Activated naive CD4-positive, alpha-beta T cell treated with anti-CD3 and anti-CD28 coated beads, Interleukin-2, amount 50 U/mL, for 24 hours (primary cell): ENCODE measurements around the gene SLC38A10.

ENCODE experiments used
- H3K27ac Mint-ChIP-seq: one replicate; pipeline ENCODE4 v1.8.0; 2021; ENCODE audit warnings: mild to moderate bottlenecking, mixed read lengths
- H3K27me3 Mint-ChIP-seq: one replicate; pipeline ENCODE4 v1.8.0; 2021; ENCODE audit warnings: mixed read lengths
- H3K36me3 Mint-ChIP-seq: one replicate; pipeline ENCODE4 v1.8.0; 2021; ENCODE audit warnings: mixed read lengths
- H3K4me1 Mint-ChIP-seq: one replicate; pipeline ENCODE4 v1.8.0; 2021; ENCODE audit warnings: mixed read lengths
- H3K4me3 Mint-ChIP-seq: one replicate; pipeline ENCODE4 v1.8.0; 2021; ENCODE audit warnings: mild to moderate bottlenecking, mixed read lengths
- H3K9me3 Mint-ChIP-seq: one replicate; pipeline ENCODE4 v1.8.0; 2021; ENCODE audit warnings: mixed read lengths

The SLC38A10 gene

DNA sequence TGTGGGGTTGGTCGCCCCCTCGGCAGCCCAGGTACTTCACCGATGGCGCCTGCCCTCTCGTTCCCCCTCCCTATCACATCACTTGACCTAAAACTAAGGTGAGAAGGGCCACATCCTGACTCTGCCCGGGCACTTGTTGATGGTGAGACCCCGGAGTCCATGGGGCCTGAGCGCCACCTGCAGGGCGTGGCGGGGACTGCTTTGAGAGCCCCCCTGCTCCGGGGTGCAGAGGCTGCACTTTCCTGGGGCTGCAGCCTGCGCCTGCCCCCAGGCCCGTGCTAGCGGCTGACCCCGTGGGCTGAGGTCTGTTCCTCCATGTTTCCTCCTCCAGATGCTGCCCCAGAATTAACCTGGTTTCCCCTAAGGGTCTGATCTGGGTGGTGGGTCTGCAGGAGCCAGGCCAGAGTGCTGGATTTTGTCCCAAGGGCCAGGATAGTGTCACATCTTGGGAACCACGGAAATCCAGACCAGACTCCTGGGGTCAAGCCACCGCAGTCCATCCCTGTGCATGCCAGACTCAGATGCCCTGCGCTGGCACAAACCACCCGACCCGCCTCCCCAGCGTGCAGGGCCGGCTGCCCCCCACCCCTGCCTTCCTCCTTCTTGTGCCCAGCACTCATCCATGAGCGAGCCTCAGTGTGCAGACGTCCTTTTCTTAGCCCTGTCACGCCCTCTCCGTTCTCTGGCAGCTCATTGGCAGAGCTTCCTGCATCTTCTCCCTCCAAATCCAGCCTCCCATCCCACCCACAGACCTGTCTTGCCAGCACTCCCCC lies 53.3 kb downstream of the SLC38A10 start:
- no peaks in the 10 kb centered on the region for H3K27me3 Mint-ChIP-seq
- H3K4me1 Mint-ChIP-seq: peaks cover 38% of the 10 kb centered on the region
- no peaks in the 10 kb centered on the region for H3K9me3 Mint-ChIP-seq
- no peak overlapping the region for H3K27ac Mint-ChIP-seq
- peak overlapping the region; percentile 47 for H3K4me3 Mint-ChIP-seq
- H3K36me3 Mint-ChIP-seq: no peaks in the 10 kb centered on the region

DNA sequence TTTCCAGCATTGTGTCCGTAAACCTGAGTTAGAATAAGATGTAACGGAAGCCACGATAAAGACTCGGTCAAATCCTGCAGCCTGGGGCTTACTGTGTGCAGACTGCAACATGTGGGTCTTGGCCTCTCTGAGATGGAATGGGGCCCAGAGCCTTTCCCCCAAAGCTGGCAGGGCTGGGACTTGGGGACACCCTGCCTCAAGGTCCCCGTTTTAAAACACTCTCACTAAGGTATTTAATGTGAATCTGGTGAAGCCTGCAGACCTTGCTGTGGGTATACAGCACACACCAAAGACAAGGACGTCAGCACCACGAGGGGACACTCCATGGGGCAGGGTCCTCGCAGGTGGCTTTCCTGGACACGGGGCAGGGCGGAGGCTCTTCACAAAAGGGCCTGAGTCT lies 53.9 kb downstream of the SLC38A10 start:
- Mint-ChIP-seq H3K4me1 (peaks cover 40% of the 10 kb centered on the region), H3K27ac (no peak overlapping the region), H3K4me3 (peak overlapping the region; percentile 95), H3K9me3 (no peaks in the 10 kb centered on the region), H3K27me3 (no peaks in the 10 kb centered on the region), H3K36me3 (no peaks in the 10 kb centered on the region)

DNA sequence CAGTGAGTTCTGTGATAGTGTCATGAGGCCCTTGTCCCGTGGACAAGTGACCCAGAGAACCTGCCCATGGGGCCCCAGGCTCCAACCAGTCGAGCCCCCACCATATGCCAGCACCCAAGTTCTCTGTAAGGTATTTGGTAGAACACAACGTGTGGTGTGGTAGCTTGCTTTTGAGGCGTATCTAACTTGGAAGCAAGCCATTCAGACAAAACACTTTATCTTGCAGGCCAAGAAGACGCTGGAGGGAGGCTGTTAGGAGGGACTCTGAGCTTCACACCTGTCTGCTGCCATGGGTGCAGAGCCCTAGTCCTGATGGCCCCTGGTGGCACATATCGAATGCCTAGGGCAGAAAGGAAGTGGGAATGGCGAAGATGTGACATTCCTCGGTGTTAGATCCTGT lies 54.3 kb downstream of the SLC38A10 start:
- no peaks in the 10 kb centered on the region for H3K9me3 Mint-ChIP-seq
- peaks cover 44% of the 10 kb centered on the region for H3K4me1 Mint-ChIP-seq
- H3K4me3 Mint-ChIP-seq: peak overlapping the region; percentile 95
- H3K27ac Mint-ChIP-seq: no peak overlapping the region
- no peaks in the 10 kb centered on the region for H3K36me3 Mint-ChIP-seq
- no peaks in the 10 kb centered on the region for H3K27me3 Mint-ChIP-seq

DNA sequence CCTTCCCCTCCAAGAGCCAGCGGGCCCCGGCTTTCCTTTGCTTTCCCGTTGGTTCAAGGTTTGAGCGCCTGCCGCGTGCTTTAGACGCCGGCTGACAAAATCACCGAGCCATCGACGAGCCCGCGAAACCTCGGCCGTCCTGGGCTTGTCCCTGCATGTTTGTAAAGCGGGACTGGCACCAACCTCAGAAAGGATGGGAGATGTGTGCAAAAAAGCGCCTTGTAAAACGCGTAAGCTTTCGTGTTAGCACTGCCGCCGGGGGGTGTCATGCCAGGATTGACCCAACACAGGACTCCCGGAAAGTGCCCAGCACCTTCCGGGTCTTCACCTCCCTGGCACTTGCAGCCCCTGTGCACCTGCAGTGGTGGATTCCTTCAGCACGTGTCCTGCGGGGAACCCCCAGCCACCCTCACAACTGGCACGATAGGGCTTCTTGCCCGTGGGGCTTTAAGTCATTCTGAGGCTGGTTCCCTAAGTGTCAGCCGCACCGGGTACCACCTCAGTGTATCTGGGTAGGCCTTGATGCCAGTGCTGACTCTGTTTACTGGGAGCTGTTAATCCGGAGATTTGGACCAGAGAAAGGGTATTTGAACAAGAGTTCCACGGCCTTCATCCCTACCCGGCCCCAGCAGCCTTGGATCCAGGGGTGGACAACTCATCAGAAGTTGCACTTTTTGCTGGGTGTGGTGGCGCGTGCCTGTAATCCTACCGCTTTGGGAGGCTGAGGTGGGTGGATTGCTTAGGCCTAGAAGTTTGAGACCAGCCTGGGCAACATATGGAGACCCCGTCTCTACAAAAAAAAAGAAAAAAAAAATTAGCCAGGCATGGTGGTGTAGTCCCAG lies 55.2 kb downstream of the SLC38A10 start:
- peak overlapping the region; percentile 95 for H3K4me3 Mint-ChIP-seq
- H3K36me3 Mint-ChIP-seq: no peaks in the 10 kb centered on the region
- no peaks in the 10 kb centered on the region for H3K27me3 Mint-ChIP-seq

DNA sequence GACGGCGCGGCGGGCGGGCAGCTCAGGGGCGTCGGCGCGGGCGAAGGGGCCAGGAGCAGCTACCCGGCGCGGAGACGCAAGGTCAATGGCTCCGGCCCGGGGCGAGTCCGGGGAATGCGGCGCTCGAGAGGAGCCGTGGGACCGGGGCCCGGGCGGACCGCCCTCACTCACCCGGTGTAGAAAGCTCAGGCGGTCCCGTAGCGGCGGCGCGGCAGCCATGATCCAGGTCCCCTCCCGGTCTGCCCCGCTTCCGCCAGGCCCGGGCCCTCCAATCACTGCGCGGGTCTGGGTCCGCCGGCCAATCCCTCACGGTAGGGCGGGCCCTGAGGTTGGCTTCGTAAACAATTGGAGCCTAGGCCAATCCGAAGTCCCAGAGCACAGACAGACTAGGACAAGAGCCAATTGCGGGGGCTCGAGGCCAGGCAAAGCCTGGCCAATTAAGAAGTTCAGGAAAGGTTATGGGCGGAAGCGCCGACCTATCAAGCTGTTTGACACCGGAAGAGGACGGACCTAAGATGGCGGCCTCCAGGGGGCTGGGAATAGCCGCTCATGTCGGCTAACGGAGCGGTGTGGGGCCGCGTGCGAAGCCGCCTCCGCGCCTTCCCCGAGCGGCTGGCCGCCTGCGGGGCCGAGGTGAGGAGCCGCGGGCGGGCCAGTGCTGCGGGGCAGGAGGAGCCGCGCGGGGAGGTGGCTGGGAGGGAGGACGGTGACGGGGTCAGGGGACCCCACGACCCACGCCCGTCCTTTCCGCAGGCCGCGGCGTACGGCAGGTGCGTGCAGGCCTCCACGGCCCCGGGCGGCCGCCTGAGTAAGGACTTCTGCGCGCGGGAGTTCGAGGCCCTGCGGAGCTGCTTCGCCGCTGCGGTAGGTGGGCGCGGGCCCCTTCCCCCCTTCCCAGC lies 56.0 kb downstream of the SLC38A10 start, which contains the start of the genes NDUFAF8 and TEPSIN:
Gene NDUFAF8, plus strand, starts transcription at position 504 of the 899 bp plus-strand sequence. Its CDS starts 46 bp downstream, at position 550.
Gene TEPSIN, minus strand, starts transcription at position 241 of the 899 bp plus-strand sequence. Its CDS starts 22 bp downstream, at position 219.
- H3K9me3 Mint-ChIP-seq: no peaks in the 10 kb centered on the region
- H3K36me3 Mint-ChIP-seq: no peaks in the 10 kb centered on the region
- no peaks in the 10 kb centered on the region for H3K27me3 Mint-ChIP-seq
- peaks cover 50% of the 10 kb centered on the region for H3K4me1 Mint-ChIP-seq
- peak within 1 kb of the TSS; percentile 89 for H3K27ac Mint-ChIP-seq
- H3K4me3 Mint-ChIP-seq: peak within 1 kb of the TSS; percentile 95

More for the DNA sequence above, 55.2 kb downstream of the SLC38A10 start:
- Mint-ChIP-seq H3K9me3 (no peaks in the 10 kb centered on the region), H3K27ac (peak overlapping the region; percentile 89), H3K4me1 (peaks cover 49% of the 10 kb centered on the region)

DNA sequence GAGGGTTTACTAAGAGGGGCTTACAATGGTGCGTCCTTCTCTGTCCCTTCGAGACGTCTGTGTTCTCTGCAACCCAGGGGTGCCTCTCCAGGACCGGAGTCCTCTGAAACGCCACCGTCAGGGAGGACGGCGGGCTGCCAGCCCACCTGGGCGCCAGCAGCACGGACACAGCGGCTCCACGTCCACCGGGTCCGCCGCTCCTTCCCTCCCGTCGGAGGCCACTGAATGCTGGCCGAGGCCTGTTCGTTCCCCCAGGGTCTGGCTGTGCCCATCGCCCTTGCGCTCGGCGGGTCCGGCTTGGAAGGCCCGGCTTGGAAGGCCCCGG lies 56.7 kb downstream of the SLC38A10 start:
- Mint-ChIP-seq H3K9me3 (no peaks in the 10 kb centered on the region), H3K4me3 (peak overlapping the region; percentile 83), H3K27me3 (no peaks in the 10 kb centered on the region), H3K36me3 (no peaks in the 10 kb centered on the region), H3K4me1 (peaks cover 50% of the 10 kb centered on the region), H3K27ac (no peak overlapping the region)

DNA sequence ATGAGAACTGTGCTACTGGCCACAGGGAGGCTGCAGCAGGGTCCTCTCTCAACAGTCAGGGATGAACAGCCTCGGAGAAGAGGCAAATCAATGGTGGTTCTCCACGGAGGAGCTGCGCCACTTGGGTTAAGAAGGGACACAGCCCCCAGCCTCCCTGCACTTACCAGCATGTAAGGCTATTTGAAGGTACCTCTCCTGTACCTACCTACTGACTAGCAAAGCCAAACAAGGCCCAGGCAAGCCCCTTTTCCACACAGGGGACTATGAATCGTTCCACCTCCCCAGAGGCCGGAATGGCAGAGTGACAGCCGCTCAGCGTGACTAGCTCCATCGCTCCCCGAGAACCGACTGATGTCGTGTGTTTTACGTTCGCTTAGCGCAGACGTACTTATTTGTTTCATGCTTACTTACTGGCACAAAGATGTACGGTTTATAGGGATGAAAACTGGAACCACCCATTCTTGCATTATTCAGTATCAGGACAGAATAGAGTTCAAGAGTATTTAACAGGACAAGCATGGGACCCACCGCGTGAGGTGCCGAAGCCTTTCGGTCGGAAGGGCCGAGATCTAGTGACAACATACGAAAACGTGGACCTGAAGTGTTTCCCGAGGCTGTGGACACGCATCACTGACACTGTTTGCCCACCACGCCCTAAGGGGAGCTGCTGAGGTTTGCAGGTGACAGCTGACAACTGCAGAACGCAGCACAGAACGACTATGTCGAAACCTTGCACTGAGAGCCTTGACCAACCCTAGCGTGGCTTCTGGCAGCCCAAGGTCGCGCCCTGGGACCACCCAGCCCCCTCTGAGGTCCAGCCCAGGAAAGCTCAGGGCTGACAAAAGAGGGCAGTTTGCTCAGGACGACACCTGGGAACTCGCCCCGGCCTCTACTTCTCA lies 57.3 kb downstream of the SLC38A10 start:
- no peaks in the 10 kb centered on the region for H3K36me3 Mint-ChIP-seq
- no peak overlapping the region for H3K27ac Mint-ChIP-seq
- no peaks in the 10 kb centered on the region for H3K27me3 Mint-ChIP-seq
- H3K4me3 Mint-ChIP-seq: peak overlapping the region; percentile 83
- H3K4me1 Mint-ChIP-seq: peaks cover 50% of the 10 kb centered on the region
- H3K9me3 Mint-ChIP-seq: no peaks in the 10 kb centered on the region

DNA sequence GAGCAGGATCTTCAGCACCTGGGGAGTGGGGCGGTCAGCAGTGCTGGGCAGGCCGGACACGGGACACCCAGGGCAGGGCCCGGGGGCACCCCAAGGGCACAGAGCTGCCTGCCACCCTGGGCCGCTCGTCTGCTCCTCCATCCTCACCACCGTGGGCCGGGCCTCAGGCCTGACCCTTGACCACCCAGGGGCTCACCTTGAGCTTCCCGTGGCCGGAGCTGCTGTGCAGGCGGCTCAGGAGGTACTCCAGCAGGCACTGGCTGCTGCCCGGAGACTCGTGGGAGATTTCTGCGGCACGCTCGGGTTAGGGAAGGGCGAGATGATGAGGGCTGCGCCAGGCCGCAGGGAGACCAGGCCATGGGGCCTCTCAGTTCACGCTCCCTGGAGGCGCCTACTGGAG lies 58.3 kb downstream of the SLC38A10 start:
- Mint-ChIP-seq H3K27ac (no peak overlapping the region), H3K36me3 (no peaks in the 10 kb centered on the region), H3K4me1 (peaks cover 43% of the 10 kb centered on the region), H3K9me3 (no peaks in the 10 kb centered on the region), H3K4me3 (no peak overlapping the region), H3K27me3 (no peaks in the 10 kb centered on the region)

DNA sequence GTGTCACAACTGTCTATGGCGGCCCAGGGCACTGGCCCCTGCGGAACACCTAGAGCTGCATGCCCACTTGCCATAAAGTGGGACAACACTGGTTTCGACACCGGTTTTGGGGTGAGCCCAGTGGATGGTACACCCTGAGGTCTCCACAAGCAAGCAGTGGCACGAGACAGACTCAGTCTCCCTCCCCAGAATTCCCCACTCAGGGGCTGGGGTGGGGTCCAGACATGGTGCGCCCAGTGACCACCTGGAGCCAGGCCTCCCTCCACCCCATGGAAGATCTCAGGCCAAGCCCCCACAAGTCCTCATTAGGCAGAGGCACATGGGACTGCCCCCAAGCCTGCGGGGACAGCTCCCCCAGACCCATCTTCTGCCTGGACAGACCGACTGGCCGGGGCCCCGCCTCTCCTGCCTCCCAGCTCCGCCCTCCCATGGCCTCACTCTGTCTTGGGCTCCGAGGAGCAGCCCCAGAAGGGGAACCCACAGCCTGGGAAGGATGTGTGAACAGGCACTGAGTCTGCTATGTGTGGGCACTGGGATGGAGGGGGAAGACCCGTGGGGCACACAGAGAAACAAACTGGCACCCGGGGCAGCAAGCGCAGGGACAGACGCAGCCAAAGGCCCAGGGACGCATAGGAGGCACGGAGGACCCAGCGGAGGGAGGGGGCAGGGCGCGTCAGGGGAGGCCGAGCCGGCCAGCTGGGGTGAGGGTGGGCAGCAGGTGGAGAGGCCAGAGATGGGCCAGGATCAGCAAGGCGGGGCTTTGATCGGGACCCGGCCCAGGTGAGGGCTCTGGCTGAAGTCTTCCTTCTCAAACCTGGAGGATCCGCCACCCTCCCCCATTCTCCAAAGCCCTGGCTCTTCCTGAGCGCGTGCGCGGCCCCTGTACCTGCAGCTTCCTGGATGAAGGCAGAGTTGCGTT lies 59.0 kb downstream of the SLC38A10 start:
- no peaks in the 10 kb centered on the region for H3K9me3 Mint-ChIP-seq
- peaks cover under 1% of the 10 kb centered on the region for H3K36me3 Mint-ChIP-seq
- H3K27me3 Mint-ChIP-seq: no peaks in the 10 kb centered on the region
- H3K4me3 Mint-ChIP-seq: no peak overlapping the region
- no peak overlapping the region for H3K27ac Mint-ChIP-seq
- H3K4me1 Mint-ChIP-seq: peaks cover 36% of the 10 kb centered on the region

DNA sequence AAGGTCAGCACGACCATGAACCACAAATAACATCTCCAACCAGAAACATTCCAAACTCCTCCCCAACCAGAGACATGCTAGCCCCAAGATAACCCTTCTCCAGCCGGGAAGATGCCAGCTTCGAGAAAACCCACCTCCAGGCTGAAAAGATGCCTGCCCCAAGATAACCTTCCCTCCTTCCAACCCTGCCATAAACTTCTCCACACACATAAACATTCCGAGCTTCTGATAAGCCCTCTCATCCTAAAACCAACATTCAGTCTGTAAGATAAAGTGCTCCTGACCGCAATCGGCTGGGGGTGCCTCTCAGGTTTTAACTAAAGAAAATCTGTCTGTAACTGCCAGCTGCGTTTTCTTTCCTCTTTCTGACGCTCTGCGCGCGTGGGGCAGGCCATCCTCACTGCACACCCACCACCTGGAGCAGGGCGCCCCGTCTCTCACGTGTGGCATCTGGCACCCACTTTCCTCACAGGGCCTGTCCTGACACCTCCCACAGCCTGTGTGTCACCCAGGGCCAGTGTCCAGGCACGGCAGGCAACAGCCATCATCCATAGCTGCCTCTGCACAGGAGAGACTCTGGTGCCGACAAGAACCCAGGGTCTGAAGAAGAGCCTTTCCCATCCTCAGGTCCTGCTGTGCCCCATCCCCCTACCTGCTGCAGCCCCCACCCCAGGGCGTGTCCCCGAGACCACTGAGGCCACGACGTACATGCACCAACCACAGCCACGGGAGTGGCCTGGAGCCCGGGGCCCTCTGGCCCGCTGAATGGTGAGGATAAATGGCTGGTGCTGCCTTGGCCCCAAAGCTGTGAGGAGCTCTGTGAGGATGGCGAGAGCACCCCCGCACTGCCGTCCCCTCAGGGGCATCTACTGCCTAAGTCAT lies 59.9 kb downstream of the SLC38A10 start:
- Mint-ChIP-seq H3K36me3 (peaks cover 3% of the 10 kb centered on the region), H3K27me3 (no peaks in the 10 kb centered on the region), H3K4me1 (peaks cover 30% of the 10 kb centered on the region), H3K27ac (peak overlapping the region; percentile 71), H3K4me3 (peak overlapping the region; percentile 20), H3K9me3 (no peaks in the 10 kb centered on the region)

DNA sequence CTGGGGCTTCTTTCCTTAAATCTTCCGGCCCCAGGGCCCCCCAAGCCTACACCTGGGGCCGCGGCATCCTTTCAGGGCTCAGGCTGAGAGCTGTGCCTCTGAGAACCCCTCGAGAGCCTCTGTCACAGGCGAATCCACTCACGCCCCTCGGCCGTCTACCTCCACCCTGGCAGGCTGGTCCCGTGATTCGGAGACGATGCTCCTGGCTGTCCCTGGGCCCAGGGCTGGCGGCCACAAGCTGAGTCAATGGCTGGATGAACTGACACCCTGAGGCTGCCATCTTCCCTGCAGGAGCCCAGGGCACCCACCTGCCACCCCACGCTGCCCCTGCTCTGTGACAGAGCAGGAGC lies 60.6 kb downstream of the SLC38A10 start:
- Mint-ChIP-seq H3K4me1 (peaks cover 27% of the 10 kb centered on the region), H3K27me3 (no peaks in the 10 kb centered on the region), H3K27ac (no peak overlapping the region), H3K36me3 (peaks cover 3% of the 10 kb centered on the region), H3K4me3 (peak overlapping the region; percentile 20), H3K9me3 (no peaks in the 10 kb centered on the region)

DNA sequence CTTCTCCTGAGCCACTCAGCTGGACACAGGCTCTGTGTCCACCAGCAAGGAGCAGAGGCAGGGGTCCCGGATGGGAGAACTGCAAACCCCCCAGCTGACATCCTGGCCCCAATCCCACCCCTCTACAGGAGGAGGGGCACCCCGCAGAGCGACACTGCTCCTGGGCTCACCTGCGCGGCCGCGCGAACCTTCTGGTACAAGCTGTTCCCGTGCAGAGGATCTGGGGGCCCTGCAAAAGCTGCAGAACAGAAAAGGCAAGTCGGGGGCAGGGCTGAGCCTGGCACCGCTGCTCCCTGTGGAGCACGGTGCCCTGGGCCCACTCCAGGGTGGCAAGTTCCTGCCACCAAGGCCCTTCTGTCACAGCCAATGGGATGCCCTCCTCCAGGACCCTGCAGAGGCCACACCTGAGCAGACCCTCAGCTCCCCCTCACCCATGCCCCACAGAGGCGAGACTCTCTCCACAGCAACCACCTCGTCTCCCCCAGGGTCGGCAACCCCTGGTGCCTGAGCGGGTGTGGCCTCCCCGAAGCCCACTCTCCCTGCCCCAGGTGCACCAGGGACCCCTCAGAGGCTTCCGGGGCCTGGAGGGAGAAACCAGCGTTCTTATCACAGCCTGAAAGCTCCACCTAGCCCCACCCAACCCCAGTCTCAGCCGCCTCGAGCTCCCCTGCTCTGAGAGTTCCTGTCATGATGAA lies 61.1 kb downstream of the SLC38A10 start:
- no peak overlapping the region for H3K4me3 Mint-ChIP-seq
- H3K27me3 Mint-ChIP-seq: no peaks in the 10 kb centered on the region
- H3K4me1 Mint-ChIP-seq: peaks cover 27% of the 10 kb centered on the region
- no peaks in the 10 kb centered on the region for H3K9me3 Mint-ChIP-seq
- H3K36me3 Mint-ChIP-seq: peaks cover 3% of the 10 kb centered on the region
- no peak overlapping the region for H3K27ac Mint-ChIP-seq
